T-helper 1 cell (primary cell): Measurements from ENCODE around the gene KIF5B.
A peak's percentile ranks its signal among the peaks of the same experiment; 100 is the strongest.
"Not testable (repeated sequence)": the region's sequence is repeated elsewhere in the genome, so short reads cannot be mapped to it uniquely, and the experiment has no call there.

Source experiments
- DNase-seq, 5 donors: peaks; one replicate each; pipeline ENCODE4 v3.0.0-alpha.2; 2012 to 2020
- total RNA-seq, 4 donors: gene quantifications; one replicate each; lab custom pipeline; 2026; lab: John Stamatoyannopoulos, UW

Gene KIF5B
- 201 to 247 (median 233) reads per million in 4 donors for total RNA-seq

GRCh38 chr10:32056136-32057035, at the start of gene KIF5B:
Gene KIF5B, minus strand, starts transcription at chr10:32056425. Its CDS starts 452 bp downstream, at chr10:32055973.
- DNase-seq: peak; percentile 74 to 90 (median 75)

DNA sequence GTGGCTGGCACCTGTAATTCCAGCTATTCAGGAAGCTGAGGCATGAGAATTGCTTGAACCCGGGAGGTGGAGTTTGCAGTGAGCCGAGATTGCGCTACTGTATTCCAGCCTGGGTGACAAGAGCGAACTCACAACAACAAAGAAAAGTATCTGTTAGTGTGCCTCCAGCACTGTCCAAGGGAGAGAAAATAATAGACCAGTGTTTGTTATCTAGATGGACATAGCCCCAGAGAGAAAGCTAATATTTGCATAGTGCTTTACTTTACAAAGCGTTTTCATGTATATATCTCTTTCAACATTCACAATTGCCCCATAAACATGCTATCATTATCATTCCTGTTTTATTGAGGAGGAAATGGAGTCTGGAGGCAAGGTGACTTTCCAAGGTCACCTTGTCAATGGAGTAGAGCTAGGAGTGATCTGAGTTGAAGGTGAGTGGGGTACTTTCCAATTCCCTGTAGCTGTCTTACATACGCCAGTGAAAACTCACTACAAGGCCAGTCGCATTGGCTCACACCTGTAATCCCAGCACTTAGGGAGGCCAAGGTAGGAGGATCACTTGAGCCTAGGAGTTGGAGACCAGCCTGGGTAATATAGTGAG, 49.7 kb upstream of the KIF5B start:
- DNase-seq: no peak

GRCh38 chr10:32104622-32105509, 48.6 kb upstream of the KIF5B start:
- DNase-seq: no peak

DNA sequence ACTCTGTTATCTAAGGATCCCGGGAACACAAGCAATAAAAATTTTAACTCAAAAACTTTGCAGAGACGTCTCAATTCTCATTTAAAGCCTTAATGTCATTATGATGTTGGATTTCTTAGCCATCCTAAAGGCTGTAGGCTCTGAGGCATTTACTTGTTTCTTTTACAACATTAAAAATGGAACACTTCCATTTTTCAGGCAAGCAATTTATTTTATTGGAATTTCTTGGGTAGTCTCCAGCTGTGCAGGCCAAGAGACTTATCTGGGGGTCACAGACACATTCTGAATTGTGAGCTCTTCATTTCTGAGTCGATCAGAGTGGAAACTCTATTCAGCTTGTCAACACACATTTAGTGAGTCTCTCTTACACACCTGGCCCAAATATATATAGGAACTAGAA, 48.0 kb upstream of the KIF5B start:
- no peak for DNase-seq

GRCh38 chr10:32103721-32104120, 47.5 kb upstream of the KIF5B start:
- DNase-seq: no peak

DNA sequence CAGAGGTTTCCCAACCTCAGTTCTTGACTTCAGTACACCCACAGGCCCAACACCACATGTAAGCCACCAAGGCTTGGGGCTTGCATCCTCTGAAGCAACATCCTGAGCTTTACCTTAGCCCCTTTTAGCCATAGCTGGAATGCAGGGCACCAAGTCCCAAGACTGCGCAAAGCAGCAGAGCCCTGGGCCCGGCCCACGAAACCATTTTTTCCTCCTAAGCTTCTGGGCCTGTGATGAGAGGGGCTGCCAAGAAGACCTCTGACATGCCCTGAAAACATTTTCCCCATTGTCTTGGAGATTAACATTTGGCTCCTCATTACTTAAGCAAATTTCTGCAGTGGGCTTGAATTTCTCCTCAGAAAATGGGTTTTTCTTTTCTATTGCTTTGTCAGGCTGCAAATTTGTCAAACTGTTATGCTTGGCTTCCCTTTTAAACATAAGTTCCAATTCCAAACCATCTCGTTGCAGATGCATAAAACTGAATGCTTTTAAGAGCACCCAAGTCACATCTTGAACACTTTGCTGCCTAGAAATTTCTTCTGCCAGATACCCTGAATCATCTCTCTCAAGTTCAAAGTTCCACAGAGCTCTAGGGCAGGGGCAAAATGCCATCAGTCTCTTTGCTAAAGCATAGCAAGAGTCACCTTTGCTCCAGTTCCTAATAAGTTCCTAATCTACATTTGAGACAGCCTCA, 42.5 kb upstream of the KIF5B start:
- DNase-seq: not testable (repeated sequence)

- DNase-seq: no peak
Observed at GRCh38 chr10:32095116-32095733, 39.0 kb upstream of the KIF5B start.

- DNase-seq: no peak
Observed at GRCh38 chr10:32093650-32094049, 37.4 kb upstream of the KIF5B start.

DNA sequence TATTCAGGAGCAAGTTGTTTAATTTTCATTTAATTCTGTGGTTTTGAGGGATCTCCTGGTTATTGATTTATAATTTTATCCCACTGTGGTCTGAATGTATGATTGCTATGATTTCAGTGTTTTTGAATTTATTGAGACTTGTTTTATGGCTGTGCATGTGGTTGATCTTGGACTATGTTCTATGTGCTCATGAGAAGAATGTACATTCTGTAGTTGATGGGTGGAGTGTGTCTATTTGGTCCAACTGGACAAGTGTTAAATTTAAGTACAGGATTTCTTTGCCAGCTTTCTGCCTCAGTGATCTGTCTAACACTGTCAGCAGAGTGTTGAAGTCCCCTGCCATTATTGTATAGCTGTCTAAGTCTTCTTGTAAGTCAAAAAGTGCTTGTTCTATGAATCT, 34.8 kb upstream of the KIF5B start:
- no peak for DNase-seq

DNA sequence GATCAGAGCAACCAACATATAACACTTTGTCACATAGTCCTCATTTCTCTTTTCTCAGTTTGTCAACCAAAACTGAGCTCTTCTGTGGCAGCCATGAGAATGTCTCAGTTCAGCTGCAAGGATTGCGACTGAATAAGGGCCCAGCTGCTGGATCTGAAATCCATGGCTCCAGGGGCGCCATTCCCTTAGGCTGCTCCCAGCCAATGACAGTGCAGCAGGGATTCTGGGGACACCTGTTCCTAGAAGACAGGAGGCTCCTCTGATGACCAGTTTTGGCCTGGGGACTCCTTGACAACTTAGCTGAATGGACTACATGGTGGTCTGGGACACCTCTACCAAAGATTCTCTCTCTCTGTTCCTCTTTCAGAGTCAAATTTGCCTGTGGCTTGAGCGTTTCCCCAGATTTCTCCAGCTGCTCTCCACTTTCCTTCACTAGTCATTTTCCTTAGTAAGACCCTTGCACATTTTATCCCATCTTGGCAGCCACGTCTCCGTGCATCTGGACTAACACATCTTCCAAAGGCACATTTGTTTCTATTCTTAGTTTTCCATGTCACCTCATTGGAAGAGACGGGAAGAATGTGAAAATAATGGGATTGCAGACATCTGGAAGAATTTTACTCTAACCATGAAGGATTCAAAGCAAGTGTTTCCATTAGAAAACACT, 28.1 kb upstream of the KIF5B start:
- no peak for DNase-seq

DNA sequence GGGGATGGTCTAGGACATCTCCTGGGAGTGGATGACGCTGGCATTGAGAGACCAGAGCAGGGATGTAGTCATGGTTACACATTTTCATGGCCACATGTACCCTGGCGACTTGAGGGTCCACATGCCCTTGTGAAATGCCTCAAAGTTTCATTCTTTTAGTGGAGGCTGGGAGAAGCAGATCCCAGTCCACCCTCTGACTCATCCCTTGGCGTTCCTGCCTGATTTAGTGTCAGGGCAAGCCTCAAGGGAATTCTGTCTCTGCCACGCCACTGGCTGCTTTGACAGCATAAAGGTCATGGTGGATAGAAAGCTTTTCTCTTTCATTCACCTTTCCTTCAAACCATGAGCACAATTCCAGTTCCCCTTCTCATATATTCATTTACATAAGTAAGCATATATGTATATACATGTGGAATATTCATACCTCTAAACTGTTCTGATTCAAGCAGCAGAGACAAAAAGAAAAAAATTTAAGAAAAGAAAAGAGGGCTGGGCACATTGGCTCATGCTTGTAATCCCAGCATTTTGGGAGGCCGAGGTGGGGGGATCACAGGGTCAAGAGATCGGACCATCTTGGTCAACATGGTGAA, 21.8 kb upstream of the KIF5B start:
- no peak for DNase-seq

DNA sequence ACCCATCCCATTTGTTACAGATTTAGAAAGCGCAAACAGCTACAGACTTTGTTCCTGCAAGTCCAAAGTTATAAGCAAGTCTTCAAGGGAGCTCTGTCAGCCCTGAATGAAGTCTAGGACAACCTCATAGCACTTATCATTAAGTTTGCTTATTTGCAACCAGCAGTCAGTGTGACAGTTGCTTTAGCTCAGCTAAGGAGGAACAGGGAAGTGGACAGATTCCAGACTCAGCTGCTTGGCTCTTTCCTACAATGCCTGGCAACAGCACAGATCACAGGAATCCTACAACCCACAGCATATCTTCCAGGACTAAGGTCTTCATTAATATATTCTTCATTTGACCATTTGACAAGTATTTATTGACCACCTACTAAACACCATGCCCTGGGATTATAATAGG, 17.4 kb upstream of the KIF5B start:
- DNase-seq: no peak

GRCh38 chr10:32073128-32073527, 16.9 kb upstream of the KIF5B start:
- no peak for DNase-seq

GRCh38 chr10:32072025-32072800, 16.0 kb upstream of the KIF5B start:
- DNase-seq: no peak

- DNase-seq: no peak
Observed at GRCh38 chr10:32070645-32071044, 14.4 kb upstream of the KIF5B start.

DNA sequence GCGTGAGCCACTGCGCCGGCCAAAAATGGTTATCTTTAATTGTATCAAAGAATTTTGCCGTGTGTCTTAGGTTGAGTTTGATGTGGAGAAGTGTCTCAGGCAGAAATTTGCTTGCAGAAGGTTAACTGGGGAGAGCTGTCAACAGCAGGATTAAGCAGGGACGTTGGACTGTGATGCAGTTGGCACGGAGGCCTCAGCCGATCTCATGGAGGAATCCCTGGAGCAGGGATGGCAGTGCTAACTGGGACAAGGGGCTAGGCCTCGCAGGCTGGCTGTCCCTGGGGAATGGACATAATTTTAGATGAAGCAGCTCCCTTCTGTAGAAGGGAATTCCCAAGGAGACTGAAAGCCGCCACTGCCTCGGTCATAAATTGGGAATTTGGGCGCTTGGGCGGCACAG, 12.3 kb upstream of the KIF5B start:
- no peak for DNase-seq

DNA sequence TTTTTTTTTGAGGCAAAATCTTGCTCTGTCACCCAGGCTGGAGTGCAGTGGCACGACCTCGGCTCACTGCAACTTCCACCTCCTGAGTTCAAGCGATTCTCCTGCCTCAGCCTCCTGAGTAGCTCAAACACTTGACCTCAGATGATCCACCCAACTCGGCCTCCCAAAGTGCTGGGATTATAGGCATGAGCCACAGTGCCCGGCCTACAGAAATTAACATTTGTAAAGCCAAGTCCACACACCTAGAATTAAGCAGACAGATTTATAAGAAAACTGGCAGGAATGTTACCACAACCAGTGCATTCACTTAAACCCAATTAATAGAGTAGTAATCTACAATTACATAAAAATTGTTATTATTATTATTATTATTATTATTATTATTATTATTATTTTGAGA, 11.7 kb upstream of the KIF5B start:
- not testable (repeated sequence) for DNase-seq

DNA sequence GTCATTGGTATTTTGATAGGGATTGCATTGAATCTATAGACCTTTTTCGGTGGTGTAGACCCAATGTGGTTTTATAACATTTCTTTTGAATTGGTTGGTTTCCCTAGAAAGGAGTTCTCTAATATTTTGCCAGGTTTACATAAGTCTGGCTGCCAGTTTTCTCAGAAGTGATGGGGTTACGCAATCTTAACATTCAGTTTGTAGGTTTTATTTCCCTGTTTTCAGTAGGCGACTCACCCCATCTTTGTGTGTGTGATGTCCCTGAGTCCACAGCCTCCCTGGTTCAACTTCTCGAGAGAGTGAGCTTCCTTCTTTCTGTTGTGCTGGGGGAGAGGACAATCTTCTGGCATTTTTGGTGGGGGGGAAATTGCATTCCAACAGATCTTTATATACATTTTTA, 9.6 kb upstream of the KIF5B start:
- DNase-seq: no peak

- no peak for DNase-seq
Observed at GRCh38 chr10:32061440-32061839, 5.2 kb upstream of the KIF5B start.

DNA sequence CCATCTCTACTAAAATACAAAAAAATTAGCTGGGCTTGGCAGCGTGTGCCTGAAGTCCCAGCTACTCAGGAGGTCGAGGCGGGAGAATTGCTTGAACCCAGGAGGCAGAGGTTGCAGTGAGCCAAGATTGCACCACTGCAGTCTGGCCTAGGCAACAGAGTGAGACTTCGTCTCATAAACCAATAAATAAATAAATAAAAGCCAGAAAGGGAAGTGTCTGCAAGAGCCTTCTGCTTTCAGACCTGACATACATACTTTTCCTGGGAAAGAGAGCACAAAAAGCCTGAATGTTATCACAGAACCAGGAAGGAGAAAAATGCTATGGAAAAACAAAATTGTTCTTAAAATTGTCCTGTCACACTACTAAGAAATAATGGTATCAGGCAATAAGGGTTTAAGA, 4.1 kb upstream of the KIF5B start:
- DNase-seq: no peak
